Measurements from ENCODE around the gene OR4D11. TPM values are rescaled to one million over a fixed set of nuclear protein-coding genes. Genes with fewer than 3 reads are reported as not detected.
A peak's percentile ranks its signal among the peaks of the same experiment; 100 is the strongest.
"Not testable (repeated sequence)": the region's sequence is repeated elsewhere in the genome, so short reads cannot be mapped to it uniquely, and the experiment has no call there.

Gene OR4D11
- total RNA-seq, 1 donor from 2014 or later: not detected

DNA sequence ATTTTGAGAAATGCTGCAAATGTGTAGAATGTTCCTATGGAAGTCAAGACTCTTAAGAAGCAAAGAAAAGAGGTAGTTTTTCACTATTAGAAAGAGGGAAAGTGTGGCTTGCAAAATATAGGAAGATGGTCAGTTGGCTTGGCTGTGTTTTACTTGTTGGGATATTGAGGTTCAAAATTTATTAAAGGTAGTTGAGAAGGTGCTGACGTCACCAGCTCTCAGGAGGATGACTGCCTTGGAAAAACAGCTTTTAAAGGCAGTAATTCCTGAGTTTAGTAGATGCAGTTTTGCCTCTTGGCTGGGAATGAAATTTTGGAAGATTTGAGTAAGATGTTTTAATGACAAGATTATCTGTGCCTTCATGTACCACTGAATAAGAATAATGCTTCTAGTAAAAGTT, 8.3 kb downstream of the OR4D11 start:
- intact Hi-C loops (cut with DNase I): no loop called here
- Histone ChIP-seq H3K9me3 (no peaks in the 10 kb centered on the region), H3K36me3 (no peaks in the 10 kb centered on the region), H3K27me3 (ENCODE audit: low read depth) (no peaks in the 10 kb centered on the region), H3K4me1 (peaks cover 17% of the 10 kb centered on the region), H3K4me3 (no peak overlapping the region), H3K27ac (peak overlapping the region; percentile 66)
- DNase-seq (no peak), ATAC-seq (no peak)
- TF ChIP-seq, protein P1, sequence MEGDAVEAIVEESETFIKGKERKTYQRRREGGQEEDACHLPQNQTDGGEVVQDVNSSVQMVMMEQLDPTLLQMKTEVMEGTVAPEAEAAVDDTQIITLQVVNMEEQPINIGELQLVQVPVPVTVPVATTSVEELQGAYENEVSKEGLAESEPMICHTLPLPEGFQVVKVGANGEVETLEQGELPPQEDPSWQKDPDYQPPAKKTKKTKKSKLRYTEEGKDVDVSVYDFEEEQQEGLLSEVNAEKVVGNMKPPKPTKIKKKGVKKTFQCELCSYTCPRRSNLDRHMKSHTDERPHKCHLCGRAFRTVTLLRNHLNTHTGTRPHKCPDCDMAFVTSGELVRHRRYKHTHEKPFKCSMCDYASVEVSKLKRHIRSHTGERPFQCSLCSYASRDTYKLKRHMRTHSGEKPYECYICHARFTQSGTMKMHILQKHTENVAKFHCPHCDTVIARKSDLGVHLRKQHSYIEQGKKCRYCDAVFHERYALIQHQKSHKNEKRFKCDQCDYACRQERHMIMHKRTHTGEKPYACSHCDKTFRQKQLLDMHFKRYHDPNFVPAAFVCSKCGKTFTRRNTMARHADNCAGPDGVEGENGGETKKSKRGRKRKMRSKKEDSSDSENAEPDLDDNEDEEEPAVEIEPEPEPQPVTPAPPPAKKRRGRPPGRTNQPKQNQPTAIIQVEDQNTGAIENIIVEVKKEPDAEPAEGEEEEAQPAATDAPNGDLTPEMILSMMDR (IDR thresholded peaks at IDR 0.05): no peak

DNA sequence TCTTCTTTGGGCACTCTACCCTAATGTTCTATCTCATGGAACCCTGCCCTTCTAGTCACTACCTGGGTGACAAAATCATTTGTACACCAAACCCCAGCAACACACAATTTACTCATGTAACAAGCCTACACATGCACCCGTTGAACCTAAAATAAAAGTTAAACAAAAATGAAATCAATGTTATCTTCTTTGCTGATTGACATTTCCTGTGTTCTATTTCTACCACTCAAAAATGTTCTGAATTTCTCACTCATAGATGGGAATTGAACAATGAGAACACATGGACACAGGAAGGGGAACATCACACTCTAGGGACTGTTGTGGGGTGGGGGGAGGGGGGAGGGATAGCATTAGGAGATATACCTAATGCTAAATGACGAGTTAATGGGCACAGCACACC, 16.8 kb downstream of the OR4D11 start:
- DNase-seq; H3K27me3 ChIP-seq (ENCODE audit: low read depth); H3K27ac ChIP-seq; H3K4me1 ChIP-seq; H3K36me3 ChIP-seq; ATAC-seq; H3K9me3 ChIP-seq; intact Hi-C loops (cut with DNase I); H3K4me3 ChIP-seq: not testable (repeated sequence)

DNA sequence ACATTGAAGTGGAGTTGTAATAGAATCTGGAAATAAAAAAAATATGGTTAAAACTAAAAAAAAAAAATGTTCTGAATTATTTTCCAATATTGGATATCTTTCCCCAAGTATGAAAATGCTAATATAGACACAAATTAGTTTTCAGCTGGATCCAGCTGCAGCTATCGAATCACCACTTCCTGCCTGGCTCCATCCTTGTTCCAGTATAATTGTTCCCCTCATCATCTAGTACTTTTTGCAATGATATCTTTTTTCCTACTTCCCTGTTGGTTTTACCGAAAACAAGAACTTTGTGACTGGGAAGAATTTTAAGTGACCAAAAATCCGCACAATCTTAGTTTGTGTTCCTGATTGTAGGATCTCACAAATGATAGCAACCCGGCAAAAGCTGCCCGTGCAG, 17.4 kb downstream of the OR4D11 start:
- Histone ChIP-seq H3K27ac (no peak overlapping the region), H3K36me3 (no peaks in the 10 kb centered on the region), H3K4me3 (no peak overlapping the region), H3K4me1 (no peaks in the 10 kb centered on the region), H3K27me3 (ENCODE audit: low read depth) (no peaks in the 10 kb centered on the region), H3K9me3 (no peaks in the 10 kb centered on the region)
- DNase-seq: no peak
- ATAC-seq: no peak
- intact Hi-C loops (cut with DNase I): no loop called here
- TF ChIP-seq, protein P1 (IDR thresholded peaks at IDR 0.05): no peak

DNA sequence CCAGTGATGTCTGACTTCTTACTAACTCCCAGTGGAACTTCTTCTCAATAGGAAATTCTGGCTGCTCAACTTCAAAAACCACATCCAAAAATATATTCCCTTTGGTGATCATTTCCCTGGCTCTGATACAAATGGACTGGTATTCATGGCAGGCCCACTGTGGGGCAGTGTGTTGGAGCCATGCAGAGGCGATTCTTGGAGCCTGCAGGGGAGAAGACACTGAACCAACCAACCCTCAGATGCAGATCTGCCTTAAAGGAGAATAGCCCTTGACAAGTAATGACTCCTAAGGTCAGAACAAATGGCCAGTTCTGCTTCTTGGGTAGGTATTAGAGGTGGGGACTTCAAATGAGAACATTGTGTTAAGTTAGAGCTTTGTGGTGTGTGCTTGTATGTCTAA, 20.2 kb downstream of the OR4D11 start:
- TF ChIP-seq, protein P1 (IDR thresholded peaks at IDR 0.05): no peak
- ATAC-seq: no peak
- no peaks in the 10 kb centered on the region for H3K9me3 ChIP-seq
- H3K4me3 ChIP-seq: no peak overlapping the region
- H3K4me1 ChIP-seq: no peaks in the 10 kb centered on the region
- intact Hi-C loops (cut with DNase I): no loop called here
- DNase-seq: no peak
- no peak overlapping the region for H3K27ac ChIP-seq
- no peaks in the 10 kb centered on the region for H3K27me3 ChIP-seq (ENCODE audit: low read depth)
- no peaks in the 10 kb centered on the region for H3K36me3 ChIP-seq

DNA sequence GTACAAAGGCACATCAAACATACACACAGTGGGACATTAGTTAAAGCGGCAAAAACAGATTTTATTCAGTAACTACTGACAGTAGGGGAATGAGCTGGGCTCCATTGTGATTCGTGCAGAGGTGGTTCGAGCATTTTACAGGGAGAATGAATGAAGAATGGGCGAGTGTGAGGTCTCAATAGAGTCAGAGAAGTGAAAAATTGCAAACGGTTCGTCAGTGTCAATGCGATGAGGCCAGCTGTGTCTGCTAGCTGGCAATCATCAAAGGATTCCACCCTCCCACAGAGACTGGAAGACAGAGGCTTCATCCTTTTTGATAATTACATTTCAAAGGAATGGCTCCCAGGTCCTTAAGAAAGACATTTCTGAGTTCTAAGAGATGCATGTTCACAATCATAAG, 25.3 kb downstream of the OR4D11 start:
- Histone ChIP-seq H3K27me3 (ENCODE audit: low read depth) (peaks cover 3% of the 10 kb centered on the region), H3K4me1 (no peaks in the 10 kb centered on the region), H3K36me3 (no peaks in the 10 kb centered on the region), H3K27ac (no peak overlapping the region), H3K9me3 (no peaks in the 10 kb centered on the region), H3K4me3 (no peak overlapping the region)
- TF ChIP-seq, protein P1 (IDR thresholded peaks at IDR 0.05): no peak
- intact Hi-C loops (cut with DNase I): no loop called here
- DNase-seq: no peak
- no peak for ATAC-seq

DNA sequence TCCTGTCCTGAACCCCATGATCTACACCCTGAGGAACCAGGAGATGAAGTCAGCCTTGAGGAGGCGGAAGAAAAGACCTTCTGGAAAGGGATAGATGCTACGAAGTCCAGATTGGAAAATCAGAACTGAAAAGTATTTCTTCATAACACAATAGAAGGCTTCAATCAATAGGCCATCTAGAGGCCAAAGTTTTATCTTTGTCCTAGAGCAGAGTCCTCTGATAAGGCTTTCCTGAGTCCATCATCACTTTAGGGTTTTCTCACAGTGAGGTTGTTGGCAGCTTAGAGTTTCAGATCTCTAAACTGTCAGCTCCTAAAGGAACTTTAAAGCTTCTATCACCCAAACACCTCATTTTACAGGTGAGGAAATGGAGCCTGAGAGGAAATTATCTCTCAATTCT, 29.2 kb downstream of the OR4D11 start:
- Histone ChIP-seq H3K9me3 (no peaks in the 10 kb centered on the region), H3K27ac (no peak overlapping the region), H3K36me3 (no peaks in the 10 kb centered on the region), H3K4me3 (no peak overlapping the region), H3K4me1 (peaks cover 6% of the 10 kb centered on the region), H3K27me3 (ENCODE audit: low read depth) (peaks cover 3% of the 10 kb centered on the region)
- TF ChIP-seq, protein P1 (IDR thresholded peaks at IDR 0.05): no peak
- intact Hi-C loops (cut with DNase I): no loop called here
- ATAC-seq (no peak), DNase-seq (no peak)

Data from lower lobe of right lung (tissue), 2 donors.